ENCODE data around the gene CHN2.

Gene CHN2

DNA sequence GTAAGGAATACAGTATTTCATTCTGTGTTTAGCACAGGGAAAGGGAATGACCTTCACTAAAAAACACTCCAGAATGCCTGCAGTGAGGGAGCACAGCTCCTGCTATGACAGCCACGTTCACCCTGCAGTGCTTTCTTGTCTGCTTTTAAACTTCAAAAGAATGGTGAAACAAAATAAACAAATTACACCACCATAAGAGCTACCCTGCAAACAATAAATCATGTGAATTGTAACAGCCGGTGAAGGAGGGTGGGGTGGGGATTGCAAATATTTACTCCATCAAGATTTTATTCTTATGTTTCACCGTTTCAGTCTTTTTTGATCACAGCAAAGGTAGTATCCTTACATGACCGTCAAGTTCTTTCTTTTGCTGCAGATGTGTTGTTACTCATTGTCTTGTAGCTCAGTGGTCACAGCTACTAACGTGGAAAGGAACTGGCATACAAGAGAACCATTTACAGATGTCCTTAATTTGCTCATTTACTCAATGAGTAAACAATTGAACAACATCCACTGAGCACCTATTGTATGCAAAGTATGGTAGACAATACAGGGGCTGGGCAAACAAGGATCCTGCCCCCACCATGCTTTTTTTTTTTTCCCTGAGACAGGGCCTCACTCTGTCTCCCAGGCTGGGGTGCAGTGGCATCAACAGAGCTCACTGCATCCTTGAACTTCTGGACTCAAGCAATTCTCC, 4.1 kb upstream of the CHN2 start:
- no peak overlapping the region for H2AFZ ChIP-seq (ENCODE audit: low read depth, low read length, severe bottlenecking)
- no peak for TF ChIP-seq EZH2phosphoT487 (conservative IDR thresholded peaks at IDR 0.05; ENCODE audit: low read length)
- TF ChIP-seq, protein P1, sequence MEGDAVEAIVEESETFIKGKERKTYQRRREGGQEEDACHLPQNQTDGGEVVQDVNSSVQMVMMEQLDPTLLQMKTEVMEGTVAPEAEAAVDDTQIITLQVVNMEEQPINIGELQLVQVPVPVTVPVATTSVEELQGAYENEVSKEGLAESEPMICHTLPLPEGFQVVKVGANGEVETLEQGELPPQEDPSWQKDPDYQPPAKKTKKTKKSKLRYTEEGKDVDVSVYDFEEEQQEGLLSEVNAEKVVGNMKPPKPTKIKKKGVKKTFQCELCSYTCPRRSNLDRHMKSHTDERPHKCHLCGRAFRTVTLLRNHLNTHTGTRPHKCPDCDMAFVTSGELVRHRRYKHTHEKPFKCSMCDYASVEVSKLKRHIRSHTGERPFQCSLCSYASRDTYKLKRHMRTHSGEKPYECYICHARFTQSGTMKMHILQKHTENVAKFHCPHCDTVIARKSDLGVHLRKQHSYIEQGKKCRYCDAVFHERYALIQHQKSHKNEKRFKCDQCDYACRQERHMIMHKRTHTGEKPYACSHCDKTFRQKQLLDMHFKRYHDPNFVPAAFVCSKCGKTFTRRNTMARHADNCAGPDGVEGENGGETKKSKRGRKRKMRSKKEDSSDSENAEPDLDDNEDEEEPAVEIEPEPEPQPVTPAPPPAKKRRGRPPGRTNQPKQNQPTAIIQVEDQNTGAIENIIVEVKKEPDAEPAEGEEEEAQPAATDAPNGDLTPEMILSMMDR (IDR thresholded peaks at IDR 0.05; ENCODE audit: insufficient read depth, low read length, poor library complexity, severe bottlenecking) = no peak
- H3K79me2 ChIP-seq (ENCODE audit: insufficient read depth, low read length) = no peaks in the 10 kb centered on the region
- H3K9me3 ChIP-seq (ENCODE audit: insufficient read depth, low read length) = no peaks in the 10 kb centered on the region
- H3K27me3 ChIP-seq (ENCODE audit: low read length) = no peaks in the 10 kb centered on the region
- H4K20me1 ChIP-seq (ENCODE audit: low read depth, low read length) = no peaks in the 10 kb centered on the region
- no peak overlapping the region for H3K4me3 ChIP-seq (ENCODE audit: insufficient read depth, low read length, poor library complexity, severe bottlenecking)
- H3K4me2 ChIP-seq (ENCODE audit: low read depth, low read length, poor library complexity, severe bottlenecking) = no peak overlapping the region
- H3K36me3 ChIP-seq (ENCODE audit: low read length) = no peaks in the 10 kb centered on the region
- H3K27ac ChIP-seq (ENCODE audit: low read depth, low read length) = no peak overlapping the region
- H3K9me2 ChIP-seq (replicated peaks; ENCODE audit: insufficient read depth, low read length) = no peaks in the 10 kb centered on the region
- H3F3A ChIP-seq (ENCODE audit: insufficient read depth) = no peaks in the 10 kb centered on the region
- no peak overlapping the region for H3K9ac ChIP-seq (ENCODE audit: low read length)

DNA sequence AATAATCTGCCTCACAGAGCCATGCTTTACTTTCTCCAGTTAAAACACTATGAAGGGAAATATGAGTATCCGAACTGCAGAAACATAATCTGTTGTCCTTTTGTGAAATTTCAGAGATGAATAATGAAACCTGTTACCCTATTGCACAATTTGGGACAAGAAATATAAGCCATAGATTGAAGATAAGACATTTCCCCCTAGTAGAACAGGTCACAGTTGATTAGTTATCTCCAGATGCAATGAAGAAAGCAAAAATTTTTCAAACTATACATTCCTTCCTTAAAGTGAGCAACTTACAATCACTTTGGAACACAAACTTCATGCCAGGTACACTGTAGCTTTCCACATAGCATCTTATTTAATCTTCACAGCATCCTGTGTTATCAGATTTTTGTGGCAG, 2.3 kb upstream of the CHN2 start:
- H3F3A ChIP-seq (ENCODE audit: insufficient read depth) = no peaks in the 10 kb centered on the region
- no peak overlapping the region for H3K27ac ChIP-seq (ENCODE audit: low read depth, low read length)
- TF ChIP-seq, protein P1 (IDR thresholded peaks at IDR 0.05; ENCODE audit: insufficient read depth, low read length, poor library complexity, severe bottlenecking) = no peak
- TF ChIP-seq EZH2phosphoT487 (conservative IDR thresholded peaks at IDR 0.05; ENCODE audit: low read length) = no peak
- no peak overlapping the region for H3K9ac ChIP-seq (ENCODE audit: low read length)
- no peaks in the 10 kb centered on the region for H3K36me3 ChIP-seq (ENCODE audit: low read length)
- H3K27me3 ChIP-seq (ENCODE audit: low read length) = no peaks in the 10 kb centered on the region
- H3K4me2 ChIP-seq (ENCODE audit: low read depth, low read length, poor library complexity, severe bottlenecking) = no peak overlapping the region
- no peak overlapping the region for H2AFZ ChIP-seq (ENCODE audit: low read depth, low read length, severe bottlenecking)
- no peaks in the 10 kb centered on the region for H4K20me1 ChIP-seq (ENCODE audit: low read depth, low read length)
- no peaks in the 10 kb centered on the region for H3K9me2 ChIP-seq (replicated peaks; ENCODE audit: insufficient read depth, low read length)
- no peak overlapping the region for H3K4me3 ChIP-seq (ENCODE audit: insufficient read depth, low read length, poor library complexity, severe bottlenecking)
- no peaks in the 10 kb centered on the region for H3K79me2 ChIP-seq (ENCODE audit: insufficient read depth, low read length)
- H3K9me3 ChIP-seq (ENCODE audit: insufficient read depth, low read length) = no peaks in the 10 kb centered on the region

DNA sequence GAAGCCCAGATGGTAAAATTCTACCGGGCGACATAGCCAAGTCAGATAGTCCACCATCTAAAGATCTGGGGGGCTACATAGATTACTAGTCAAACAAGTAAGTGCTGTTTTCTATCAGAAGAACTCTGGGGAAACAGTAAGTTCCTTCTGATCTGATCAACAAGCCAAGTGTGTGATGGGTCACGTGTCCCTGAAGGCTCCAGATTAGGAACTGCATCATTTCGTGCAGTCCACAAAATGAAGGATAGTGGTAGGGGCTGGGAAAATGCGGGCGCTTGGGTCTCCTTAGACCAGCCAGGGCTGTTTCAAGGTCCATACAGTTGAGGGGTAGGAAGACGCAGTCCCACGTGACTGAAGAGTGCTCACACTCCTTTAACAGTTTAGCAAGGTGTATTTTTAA, 1.8 kb upstream of the CHN2 start:
- Histone ChIP-seq H3K36me3 (ENCODE audit: low read length) (no peaks in the 10 kb centered on the region), H3K27ac (ENCODE audit: low read depth, low read length) (no peak overlapping the region), H3K4me3 (ENCODE audit: insufficient read depth, low read length, poor library complexity, severe bottlenecking) (no peak overlapping the region), H3K9me3 (ENCODE audit: insufficient read depth, low read length) (no peaks in the 10 kb centered on the region), H3F3A (ENCODE audit: insufficient read depth) (no peaks in the 10 kb centered on the region), H3K27me3 (ENCODE audit: low read length) (no peaks in the 10 kb centered on the region), H3K4me2 (ENCODE audit: low read depth, low read length, poor library complexity, severe bottlenecking) (no peak overlapping the region), H2AFZ (ENCODE audit: low read depth, low read length, severe bottlenecking) (no peak overlapping the region), H3K79me2 (ENCODE audit: insufficient read depth, low read length) (no peaks in the 10 kb centered on the region), H3K9ac (ENCODE audit: low read length) (no peak overlapping the region), H3K9me2 (replicated peaks; ENCODE audit: insufficient read depth, low read length) (no peaks in the 10 kb centered on the region), H4K20me1 (ENCODE audit: low read depth, low read length) (no peaks in the 10 kb centered on the region)
- TF ChIP-seq EZH2phosphoT487 (conservative IDR thresholded peaks at IDR 0.05; ENCODE audit: low read length) = no peak
- TF ChIP-seq, protein P1 (IDR thresholded peaks at IDR 0.05; ENCODE audit: insufficient read depth, low read length, poor library complexity, severe bottlenecking) = no peak
